ENCODE data around the gene CCDC57. TPM values are rescaled to one million over a fixed set of nuclear protein-coding genes. Genes with fewer than 3 reads are reported as not detected.

CCDC57 gene
- total and polyA plus RNA-seq, 2 of the 8 experiments (the other 6 are each of a cell fraction or from before 2014, with no cell fraction given): 8.4 to 12.9 TPM

- TF ChIP-seq SIX5 (IDR thresholded peaks at IDR 0.05; ENCODE audit: low read depth, low read length) (no peak), CHD1 (IDR thresholded peaks at IDR 0.05; ENCODE audit: low read depth, low read length) (no peak), EGR1 (IDR thresholded peaks at IDR 0.05; ENCODE audit: borderline replicate concordance, low read depth, low read length) (no peak), NRF1 (IDR thresholded peaks at IDR 0.05; ENCODE audit: low read depth, low read length) (no peak), TCF12 (IDR thresholded peaks at IDR 0.05; ENCODE audit: low read depth, low read length) (no peak), CTCF (IDR thresholded peaks at IDR 0.05; ENCODE audit: control extremely low read depth in 1 of 3, insufficient read depth in 1 of 3, low read depth in 1 of 3, low read length in 3 of 3) (no peak), RBBP5 (IDR thresholded peaks at IDR 0.05; ENCODE audit: borderline replicate concordance, low read depth, low read length) (no peak)
These were observed 120.0 kb downstream of the CCDC57 start (continued) for GRCh38 chr17:82092628-82092994.
